ENCODE results near the gene AASS. TPM values are rescaled to one million over a fixed set of nuclear protein-coding genes. Genes with fewer than 3 reads are reported as not detected.

Gene AASS
- total RNA-seq, 2 donors from 2014 or later: 3.5 TPM

- Mint-ChIP-seq H3K27me3 (ENCODE audit: low read depth) (no peaks in the 10 kb centered on the region), H3K27ac (no peak overlapping the region), H3K36me3 (ENCODE audit: insufficient read depth in 2 of 2) (no peaks in the 10 kb centered on the region), H3K4me1 (ENCODE audit: low read depth) (no peaks in the 10 kb centered on the region), H3K9me3 (no peaks in the 10 kb centered on the region), H3K4me3 (no peak overlapping the region)
- DNase-seq: no peak
- ATAC-seq (replicated peaks in 1 of 2): no peak
Observed at GRCh38 chr7:122059542-122059941, 84.5 kb downstream of the AASS start.

- H3K9me3 Mint-ChIP-seq: no peaks in the 10 kb centered on the region
- DNase-seq: no peak
- no peak for ATAC-seq (replicated peaks in 1 of 2)
- no peak overlapping the region for H3K27ac Mint-ChIP-seq
- no peaks in the 10 kb centered on the region for H3K27me3 Mint-ChIP-seq (ENCODE audit: low read depth)
- H3K4me1 Mint-ChIP-seq (ENCODE audit: low read depth): no peaks in the 10 kb centered on the region
- no peak overlapping the region for H3K4me3 Mint-ChIP-seq
- H3K36me3 Mint-ChIP-seq (ENCODE audit: insufficient read depth in 2 of 2): no peaks in the 10 kb centered on the region
Observed at GRCh38 chr7:122056977-122057376, 87.1 kb downstream of the AASS start.

GRCh38 chr7:122055073-122055472 is 89.0 kb downstream of the AASS start:
- no peaks in the 10 kb centered on the region for H3K4me1 Mint-ChIP-seq (ENCODE audit: low read depth)
- no peak for ATAC-seq (replicated peaks in 1 of 2)
- H3K27ac Mint-ChIP-seq: no peak overlapping the region

GRCh38 chr7:122054393-122054792 is 89.7 kb downstream of the AASS start:
- DNase-seq (no peak), ATAC-seq (replicated peaks in 1 of 2) (no peak)
- no peak overlapping the region for H3K4me3 Mint-ChIP-seq
- no peaks in the 10 kb centered on the region for H3K9me3 Mint-ChIP-seq
- no peaks in the 10 kb centered on the region for H3K4me1 Mint-ChIP-seq (ENCODE audit: low read depth)
- no peak overlapping the region for H3K27ac Mint-ChIP-seq
- H3K36me3 Mint-ChIP-seq (ENCODE audit: insufficient read depth in 2 of 2): no peaks in the 10 kb centered on the region
- H3K27me3 Mint-ChIP-seq (ENCODE audit: low read depth): no peaks in the 10 kb centered on the region

More at GRCh38 chr7:122055073-122055472, 89.0 kb downstream of the AASS start:
- Mint-ChIP-seq H3K27me3 (ENCODE audit: low read depth) (no peaks in the 10 kb centered on the region), H3K36me3 (ENCODE audit: insufficient read depth in 2 of 2) (no peaks in the 10 kb centered on the region), H3K4me3 (no peak overlapping the region), H3K9me3 (no peaks in the 10 kb centered on the region)
- DNase-seq: no peak

- peaks cover 2 to 4% of the 10 kb centered on the region in 2 donors for H3K9me3 Mint-ChIP-seq
- H3K36me3 Mint-ChIP-seq (ENCODE audit: insufficient read depth in 2 of 2): no peaks in the 10 kb centered on the region
- DNase-seq (no peak), ATAC-seq (replicated peaks in 1 of 2) (no peak)
- no peak overlapping the region for H3K27ac Mint-ChIP-seq
- no peak overlapping the region for H3K4me3 Mint-ChIP-seq
- H3K4me1 Mint-ChIP-seq (ENCODE audit: low read depth): no peaks in the 10 kb centered on the region
- no peaks in the 10 kb centered on the region for H3K27me3 Mint-ChIP-seq (ENCODE audit: low read depth)
Observed at GRCh38 chr7:122046402-122046801, 97.6 kb downstream of the AASS start.

GRCh38 chr7:122040147-122040546 is 103.9 kb downstream of the AASS start:
- H3K9me3 Mint-ChIP-seq: no peaks in the 10 kb centered on the region
- no peaks in the 10 kb centered on the region for H3K4me1 Mint-ChIP-seq (ENCODE audit: low read depth)
- no peak for DNase-seq
- no peaks in the 10 kb centered on the region for H3K27me3 Mint-ChIP-seq (ENCODE audit: low read depth)
- H3K36me3 Mint-ChIP-seq (ENCODE audit: insufficient read depth in 2 of 2): no peaks in the 10 kb centered on the region
- no peak for ATAC-seq (replicated peaks in 1 of 2)
- H3K4me3 Mint-ChIP-seq: no peak overlapping the region
- no peak overlapping the region for H3K27ac Mint-ChIP-seq

GRCh38 chr7:122038904-122039303 is 105.1 kb downstream of the AASS start:
- H3K27me3 Mint-ChIP-seq (ENCODE audit: low read depth): no peaks in the 10 kb centered on the region
- H3K9me3 Mint-ChIP-seq: no peaks in the 10 kb centered on the region
- H3K27ac Mint-ChIP-seq: no peak overlapping the region
- H3K4me1 Mint-ChIP-seq (ENCODE audit: low read depth): no peaks in the 10 kb centered on the region
- ATAC-seq (replicated peaks in 1 of 2) (no peak), DNase-seq (no peak)
- H3K4me3 Mint-ChIP-seq: no peak overlapping the region
- no peaks in the 10 kb centered on the region for H3K36me3 Mint-ChIP-seq (ENCODE audit: insufficient read depth in 2 of 2)

- Mint-ChIP-seq H3K27ac (no peak overlapping the region), H3K36me3 (ENCODE audit: insufficient read depth in 2 of 2) (no peaks in the 10 kb centered on the region), H3K4me3 (no peak overlapping the region), H3K4me1 (ENCODE audit: low read depth) (no peaks in the 10 kb centered on the region), H3K27me3 (ENCODE audit: low read depth) (no peaks in the 10 kb centered on the region), H3K9me3 (no peaks in the 10 kb centered on the region)
- DNase-seq (no peak), ATAC-seq (replicated peaks in 1 of 2) (no peak)
Observed at GRCh38 chr7:122038134-122038533, 105.9 kb downstream of the AASS start.

GRCh38 chr7:122035876-122036275 is 108.2 kb downstream of the AASS start:
- Mint-ChIP-seq H3K4me3 (no peak overlapping the region), H3K9me3 (no peaks in the 10 kb centered on the region), H3K36me3 (ENCODE audit: insufficient read depth in 2 of 2) (no peaks in the 10 kb centered on the region), H3K4me1 (ENCODE audit: low read depth) (no peaks in the 10 kb centered on the region), H3K27me3 (ENCODE audit: low read depth) (no peaks in the 10 kb centered on the region), H3K27ac (no peak overlapping the region)
- DNase-seq (no peak), ATAC-seq (replicated peaks in 1 of 2) (no peak)

GRCh38 chr7:122033641-122034040 is 110.4 kb downstream of the AASS start:
- H3K9me3 Mint-ChIP-seq: no peaks in the 10 kb centered on the region
- ATAC-seq (replicated peaks in 1 of 2): no peak

GRCh38 chr7:122027058-122027457 is 117.0 kb downstream of the AASS start:
- Mint-ChIP-seq H3K9me3 (no peaks in the 10 kb centered on the region), H3K36me3 (ENCODE audit: insufficient read depth in 2 of 2) (no peaks in the 10 kb centered on the region), H3K4me1 (ENCODE audit: low read depth) (no peaks in the 10 kb centered on the region), H3K4me3 (no peak overlapping the region), H3K27ac (no peak overlapping the region), H3K27me3 (ENCODE audit: low read depth) (peaks cover 4% of the 10 kb centered on the region)
- no peak for DNase-seq
- ATAC-seq (replicated peaks in 1 of 2): no peak

More at GRCh38 chr7:122033641-122034040, 110.4 kb downstream of the AASS start:
- Mint-ChIP-seq H3K4me3 (no peak overlapping the region), H3K27me3 (ENCODE audit: low read depth) (no peaks in the 10 kb centered on the region), H3K36me3 (ENCODE audit: insufficient read depth in 2 of 2) (no peaks in the 10 kb centered on the region), H3K27ac (no peak overlapping the region), H3K4me1 (ENCODE audit: low read depth) (no peaks in the 10 kb centered on the region)
- DNase-seq: no peak

Other genes with a start within 250 kb of the AASS start
- gene FEZF1, start 160.5 kb upstream of the AASS start, total RNA-seq: not detected